Effector memory CD4-positive, alpha-beta T cell (primary cell): Measurements from ENCODE around the gene GRK5.
A peak's percentile ranks its signal among the peaks of the same experiment; 100 is the strongest.
"Not testable (repeated sequence)": the region's sequence is repeated elsewhere in the genome, so short reads cannot be mapped to it uniquely, and the experiment has no call there.

Experiments used
- DNase-seq, 3 donors: peaks; one replicate each; pipeline ENCODE4 v3.0.0-alpha.2; 2020
- H3K27ac ChIP-seq: 2 replicates; pipeline ENCODE4 v1.7.0; 2013; ENCODE audit warnings: mild to moderate bottlenecking, low read length, moderate library complexity; ENCODE audit not compliant: insufficient read depth, poor library complexity, severe bottlenecking
- H3K27me3 ChIP-seq: replicated peaks from 2 replicates; pipeline ENCODE4 v1.7.0; 2013; ENCODE audit warnings: mild to moderate bottlenecking, low read length; ENCODE audit not compliant: insufficient read depth, control insufficient read depth, poor library complexity, severe bottlenecking
- H3K36me3 ChIP-seq: 2 replicates; pipeline ENCODE4 v1.7.0; 2013; ENCODE audit warnings: mild to moderate bottlenecking, low read length, moderate library complexity; ENCODE audit not compliant: control insufficient read depth, insufficient read depth
- H3K4me1 ChIP-seq: 2 replicates; pipeline ENCODE4 v1.7.0; 2013; ENCODE audit warnings: low read length, mild to moderate bottlenecking; ENCODE audit not compliant: control insufficient read depth, insufficient read depth, poor library complexity, severe bottlenecking
- H3K4me3 ChIP-seq: 2 replicates; pipeline ENCODE4 v1.7.0; 2013; ENCODE audit warnings: low read length, low read depth, mild to moderate bottlenecking; ENCODE audit not compliant: insufficient read depth, poor library complexity, severe bottlenecking
- H3K9me3 ChIP-seq: 2 replicates; pipeline ENCODE4 v1.7.0; 2013; ENCODE audit warnings: mild to moderate bottlenecking, low read length, moderate library complexity; ENCODE audit not compliant: control insufficient read depth

GRK5 gene

GRCh38 chr10:119269737-119270136 lies 62.4 kb downstream of the GRK5 start:
- peak overlapping the region; percentile 97 for H3K27ac ChIP-seq
- no peak overlapping the region for H3K4me3 ChIP-seq
- H3K27me3 ChIP-seq: no peaks in the 10 kb centered on the region
- peaks cover 36% of the 10 kb centered on the region for H3K4me1 ChIP-seq
- DNase-seq: no peak
- no peaks in the 10 kb centered on the region for H3K36me3 ChIP-seq
- H3K9me3 ChIP-seq: no peaks in the 10 kb centered on the region

- DNase-seq: peak; percentile 40 to 58 (median 42)
- peaks cover 40% of the 10 kb centered on the region for H3K4me1 ChIP-seq
- peak overlapping the region; percentile 97 for H3K27ac ChIP-seq
These were observed 63.5 kb downstream of the GRK5 start for GRCh38 chr10:119270762-119271366.

GRCh38 chr10:119272338-119272734 lies 65.0 kb downstream of the GRK5 start:
- H3K4me1 ChIP-seq: peaks cover 40% of the 10 kb centered on the region
- not testable (repeated sequence) for H3K27me3 ChIP-seq, DNase-seq, H3K4me3 ChIP-seq, H3K27ac ChIP-seq, H3K36me3 ChIP-seq, H3K9me3 ChIP-seq

More at GRCh38 chr10:119270762-119271366, 63.5 kb downstream of the GRK5 start:
- Histone ChIP-seq H3K4me3 (no peak overlapping the region), H3K27me3 (no peaks in the 10 kb centered on the region), H3K36me3 (no peaks in the 10 kb centered on the region), H3K9me3 (no peaks in the 10 kb centered on the region)

GRCh38 chr10:119272736-119273135 lies 65.4 kb downstream of the GRK5 start:
- Histone ChIP-seq H3K4me1 (peaks cover 40% of the 10 kb centered on the region), H3K27me3 (no peaks in the 10 kb centered on the region)
- DNase-seq: no peak

GRCh38 chr10:119273413-119273812 lies 66.0 kb downstream of the GRK5 start:
- peaks cover 34% of the 10 kb centered on the region for H3K4me1 ChIP-seq
- H3K27ac ChIP-seq: no peak overlapping the region
- H3K9me3 ChIP-seq: no peaks in the 10 kb centered on the region
- no peaks in the 10 kb centered on the region for H3K36me3 ChIP-seq
- H3K27me3 ChIP-seq: no peaks in the 10 kb centered on the region
- no peak for DNase-seq
- no peak overlapping the region for H3K4me3 ChIP-seq

More at GRCh38 chr10:119272736-119273135, 65.4 kb downstream of the GRK5 start:
- Histone ChIP-seq H3K4me3 (no peak overlapping the region), H3K36me3 (no peaks in the 10 kb centered on the region), H3K27ac (no peak overlapping the region), H3K9me3 (no peaks in the 10 kb centered on the region)

- Histone ChIP-seq H3K36me3 (no peaks in the 10 kb centered on the region), H3K9me3 (no peaks in the 10 kb centered on the region), H3K4me1 (peaks cover 26% of the 10 kb centered on the region), H3K4me3 (no peak overlapping the region), H3K27ac (no peak overlapping the region), H3K27me3 (no peaks in the 10 kb centered on the region)
- no peak for DNase-seq
These were observed 67.2 kb downstream of the GRK5 start for GRCh38 chr10:119274519-119275045.

GRCh38 chr10:119275085-119275484 lies 67.7 kb downstream of the GRK5 start:
- DNase-seq: no peak
- H3K9me3 ChIP-seq: no peaks in the 10 kb centered on the region
- H3K27ac ChIP-seq: no peak overlapping the region
- H3K36me3 ChIP-seq: no peaks in the 10 kb centered on the region
- H3K4me1 ChIP-seq: peaks cover 23% of the 10 kb centered on the region
- H3K27me3 ChIP-seq: no peaks in the 10 kb centered on the region
- H3K4me3 ChIP-seq: no peak overlapping the region

- not testable (repeated sequence) for H3K36me3 ChIP-seq, H3K27ac ChIP-seq, H3K27me3 ChIP-seq, DNase-seq, H3K9me3 ChIP-seq, H3K4me3 ChIP-seq
- H3K4me1 ChIP-seq: peaks cover 12% of the 10 kb centered on the region
These were observed 68.8 kb downstream of the GRK5 start for GRCh38 chr10:119276194-119276593.

- Histone ChIP-seq H3K4me1 (peaks cover 7% of the 10 kb centered on the region), H3K4me3 (no peak overlapping the region), H3K9me3 (no peaks in the 10 kb centered on the region), H3K27me3 (no peaks in the 10 kb centered on the region), H3K36me3 (no peaks in the 10 kb centered on the region), H3K27ac (no peak overlapping the region)
- DNase-seq: no peak
These were observed 70.8 kb downstream of the GRK5 start for GRCh38 chr10:119278126-119278709.

- Histone ChIP-seq H3K9me3 (no peaks in the 10 kb centered on the region), H3K36me3 (no peaks in the 10 kb centered on the region), H3K4me3 (no peak overlapping the region), H3K4me1 (peaks cover 16% of the 10 kb centered on the region), H3K27ac (no peak overlapping the region), H3K27me3 (no peaks in the 10 kb centered on the region)
- DNase-seq: no peak
These were observed 72.1 kb downstream of the GRK5 start for GRCh38 chr10:119279441-119279840.
